CD14-positive monocyte (primary cell): ENCODE data around the gene IRX1. TPM values are rescaled to one million over a fixed set of nuclear protein-coding genes. Genes with fewer than 3 reads are reported as not detected.

Source experiments
- DNase-seq, 3 donors: peaks; one replicate each; pipeline ENCODE4 v3.0.0-alpha.2; 2011 to 2022
- H2AFZ ChIP-seq: 2 replicates; pipeline ENCODE4 v1.6.0; 2012; ENCODE audit warnings: mild to moderate bottlenecking, low read depth, low read length, inconsistent platforms; ENCODE audit not compliant: insufficient read depth, poor library complexity, severe bottlenecking
- H3K27ac ChIP-seq, 2 donors: 1 replicate in 1 of 2; 2 replicates in 1 of 2; pipeline ENCODE4 v1.5.1; 2012 to 2013; ENCODE audit warnings: low read length in 2 of 2, control low read depth in 1 of 2, inconsistent platforms in 1 of 2, low read depth in 1 of 2, mild to moderate bottlenecking in 1 of 2
- H3K27me3 ChIP-seq, 2 donors: one replicate each; pipeline versions ENCODE4 v1.6.0 to v1.6.1; 2011 to 2013; ENCODE audit warnings: low read length in 2 of 2; ENCODE audit not compliant: control insufficient read depth in 2 of 2, insufficient read depth in 2 of 2
- H3K36me3 ChIP-seq, 2 donors: replicated peaks in 1 of 2; 1 replicate in 1 of 2; 2 replicates in 1 of 2; pipeline versions ENCODE4 v1.5.1 to v1.6.1; 2012 to 2013; ENCODE audit warnings: low read length in 2 of 2, control low read depth in 1 of 2, inconsistent platforms in 1 of 2, mild to moderate bottlenecking in 1 of 2; ENCODE audit not compliant: insufficient read depth in 2 of 2, control insufficient read depth in 1 of 2
- H3K4me1 ChIP-seq, 2 donors: 1 replicate in 1 of 2; 2 replicates in 1 of 2; pipeline versions ENCODE4 v1.5.1 to v1.6.1; 2012 to 2013; ENCODE audit warnings: low read length in 2 of 2, control low read depth in 1 of 2, inconsistent platforms in 1 of 2, mild to moderate bottlenecking in 1 of 2, moderate library complexity in 1 of 2; ENCODE audit not compliant: insufficient read depth in 2 of 2, control insufficient read depth in 1 of 2
- H3K4me2 ChIP-seq: replicated peaks from 2 replicates; pipeline ENCODE3; 2012; ENCODE audit warnings: low read length, moderate library complexity, mild to moderate bottlenecking; ENCODE audit not compliant: poor library complexity, severe bottlenecking; ENCODE audit errors: extremely low read depth
- H3K4me3 ChIP-seq, 3 experiments: fragments of 200-600 bp in 1 of 3; sonication (generic) in 1 of 3; replicated peaks in 1 of 3; 1 replicate in 2 of 3; 2 replicates in 1 of 3; pipeline ENCODE4 v1.5.1; 2011 to 2013; ENCODE audit warnings: low read length in 3 of 3, mild to moderate bottlenecking in 3 of 3, control low read depth in 2 of 3, low read depth in 2 of 3, inconsistent platforms in 1 of 3, moderate library complexity in 1 of 3
- H3K79me2 ChIP-seq: 2 replicates; pipeline ENCODE4 v1.6.0; 2012; ENCODE audit warnings: mild to moderate bottlenecking, control low read depth, inconsistent platforms, low read length, moderate library complexity; ENCODE audit not compliant: insufficient read depth
- H3K9ac ChIP-seq: 2 replicates; pipeline ENCODE4 v1.6.0; 2017; ENCODE audit warnings: low read length, mild to moderate bottlenecking; ENCODE audit not compliant: insufficient read depth, poor library complexity, severe bottlenecking
- H3K9me3 ChIP-seq, 2 donors: replicated peaks in 1 of 2; 1 replicate in 1 of 2; 2 replicates in 1 of 2; pipeline versions ENCODE4 v1.5.1 to v1.6.1; 2012 to 2013; ENCODE audit warnings: low read length in 2 of 2, control low read depth in 1 of 2; ENCODE audit not compliant: control insufficient read depth in 1 of 2, insufficient read depth in 1 of 2
- H4K20me1 ChIP-seq: 2 replicates; pipeline ENCODE4 v1.6.0; 2012; ENCODE audit warnings: mild to moderate bottlenecking, low read length, control low read depth, moderate library complexity; ENCODE audit not compliant: insufficient read depth
- H3K27ac Mint-ChIP-seq, 7 donors: one replicate each; pipeline ENCODE4 v1.8.0; 2020; ENCODE audit warnings: mild to moderate bottlenecking in 7 of 7, mixed read lengths in 7 of 7, moderate library complexity in 6 of 7, inconsistent platforms in 2 of 7
- H3K27me3 Mint-ChIP-seq, 3 donors: one replicate each; pipeline ENCODE4 v1.8.0; 2021 to 2022; ENCODE audit warnings: low read depth in 3 of 3, mild to moderate bottlenecking in 3 of 3, mixed read lengths in 3 of 3, moderate library complexity in 3 of 3, inconsistent platforms in 1 of 3
- H3K36me3 Mint-ChIP-seq, 2 donors: one replicate each; pipeline ENCODE4 v1.8.0; 2020; ENCODE audit warnings: mixed read lengths in 2 of 2, inconsistent platforms in 1 of 2, mild to moderate bottlenecking in 1 of 2
- H3K4me1 Mint-ChIP-seq: one replicate; pipeline ENCODE4 v1.8.0; 2020; ENCODE audit warnings: mild to moderate bottlenecking, mixed read lengths
- H3K4me3 Mint-ChIP-seq, 2 donors: one replicate each; pipeline ENCODE4 v1.8.0; 2020; ENCODE audit warnings: mild to moderate bottlenecking in 2 of 2, mixed read lengths in 2 of 2, moderate library complexity in 1 of 2
- H3K9me3 Mint-ChIP-seq, 7 donors: one replicate each; pipeline ENCODE4 v1.8.0; 2020 to 2022; ENCODE audit warnings: mixed read lengths in 7 of 7, mild to moderate bottlenecking in 6 of 7, moderate library complexity in 6 of 7, inconsistent platforms in 2 of 7
- WGBS: methylation state at CpG from one replicate; pipeline ENCODE4 v1.1.5; 2013; ENCODE audit warnings: missing lambda C conversion rate; ENCODE audit not compliant: insufficient coverage; 5-methylcytosine and 5-hydroxymethylcytosine counted together
- intact Hi-C, 2 donors: fragments of 100-400 bp; cut with micrococcal nuclease; formaldehyde crosslinking; loops; one replicate each; pipeline versions ENCODE4 v1.15.0 to v1.15.1; 2023
- polyA plus RNA-seq, 3 donors: library from polyadenylated mRNA; depleted of rRNA in 1 of 3; unstranded in 2 of 3; stranded (reverse) in 1 of 3; fragments of 300-500 nt in 2 of 3; fragments of >200 nt in 1 of 3; fragmentation: Illumina TruSeq in 2 of 3; gene quantifications; 1 replicate in 2 of 3; 2 replicates in 1 of 3; pipeline ENCODE4 v1.2.3, GENCODE V29; 2012 to 2021
- TF ChIP-seq, protein P1 (sequence below): fragments of 200-600 bp; IDR thresholded peaks from one replicate; pipeline ENCODE4 v1.8.0; 2022; ENCODE audit warnings: antibody characterized with exemption, mild to moderate bottlenecking

The IRX1 gene
- polyA plus RNA-seq, 3 donors: not detected

DNA sequence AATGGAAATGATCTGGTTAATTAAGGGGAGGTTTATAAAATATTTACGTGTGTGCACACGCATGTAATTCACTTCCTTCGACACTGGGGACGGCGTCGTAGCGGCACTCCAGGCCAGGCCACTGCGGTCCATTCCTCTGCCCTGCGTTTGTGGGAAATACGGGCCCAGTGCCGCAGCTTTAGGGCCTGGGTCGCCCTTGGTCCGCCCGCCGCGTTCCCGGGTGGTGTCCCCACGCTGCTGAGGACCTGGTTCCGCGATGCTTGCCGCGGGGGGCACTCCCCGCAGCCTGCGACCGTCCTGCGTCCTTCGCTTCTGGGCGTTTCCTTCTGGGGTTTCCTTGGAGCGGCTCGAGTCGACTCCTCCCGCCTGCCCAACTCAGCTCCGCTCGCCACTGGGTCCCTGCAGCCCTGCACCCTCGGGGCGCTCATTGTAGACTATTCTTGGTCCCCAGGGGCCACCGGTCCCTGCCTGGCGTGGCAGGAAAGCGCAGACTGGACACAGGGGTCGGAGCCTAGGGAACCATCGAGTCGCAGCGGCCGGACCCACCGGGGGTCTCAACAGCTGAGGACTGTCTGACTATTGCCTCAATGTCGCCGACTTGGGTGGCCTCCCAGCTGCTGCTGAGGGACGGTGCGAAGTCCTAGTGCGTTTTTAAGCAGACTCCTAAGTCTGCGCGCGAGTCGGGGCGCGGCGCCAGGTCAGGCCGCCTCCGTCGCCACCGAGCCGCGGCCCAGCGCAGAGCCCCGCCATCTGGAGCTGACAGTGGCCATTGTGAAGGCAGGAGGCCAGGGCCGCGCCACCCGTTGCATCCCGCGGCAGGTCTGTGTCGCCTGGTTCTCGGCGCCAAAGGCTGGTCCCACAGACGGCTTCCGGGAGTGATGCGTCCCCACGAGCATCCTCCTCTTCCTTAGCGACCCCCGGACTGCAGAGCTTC lies 4.4 kb upstream of the IRX1 start:
- no peak overlapping the region for H2AFZ ChIP-seq
- Mint-ChIP-seq H3K4me1 (no peaks in the 10 kb centered on the region), H3K36me3 (peaks cover 0 to 1% of the 10 kb centered on the region in 2 donors), H3K9me3 (peaks cover 0 to 18% (median 3%) of the 10 kb centered on the region in 7 donors), H3K27ac (no peak overlapping the region), H3K4me3 (peak overlapping the region in 1 of 2 donors; percentile 82), H3K27me3 (peaks cover 69 to 77% (median 70%) of the 10 kb centered on the region in 3 donors)
- H3K4me1 ChIP-seq: no peaks in the 10 kb centered on the region
- 3% methylated on average over 73 of the region's 79 CpGs for WGBS
- H3K27me3 ChIP-seq: peaks cover 43 to 70% of the 10 kb centered on the region in 2 donors
- TF ChIP-seq, protein P1, sequence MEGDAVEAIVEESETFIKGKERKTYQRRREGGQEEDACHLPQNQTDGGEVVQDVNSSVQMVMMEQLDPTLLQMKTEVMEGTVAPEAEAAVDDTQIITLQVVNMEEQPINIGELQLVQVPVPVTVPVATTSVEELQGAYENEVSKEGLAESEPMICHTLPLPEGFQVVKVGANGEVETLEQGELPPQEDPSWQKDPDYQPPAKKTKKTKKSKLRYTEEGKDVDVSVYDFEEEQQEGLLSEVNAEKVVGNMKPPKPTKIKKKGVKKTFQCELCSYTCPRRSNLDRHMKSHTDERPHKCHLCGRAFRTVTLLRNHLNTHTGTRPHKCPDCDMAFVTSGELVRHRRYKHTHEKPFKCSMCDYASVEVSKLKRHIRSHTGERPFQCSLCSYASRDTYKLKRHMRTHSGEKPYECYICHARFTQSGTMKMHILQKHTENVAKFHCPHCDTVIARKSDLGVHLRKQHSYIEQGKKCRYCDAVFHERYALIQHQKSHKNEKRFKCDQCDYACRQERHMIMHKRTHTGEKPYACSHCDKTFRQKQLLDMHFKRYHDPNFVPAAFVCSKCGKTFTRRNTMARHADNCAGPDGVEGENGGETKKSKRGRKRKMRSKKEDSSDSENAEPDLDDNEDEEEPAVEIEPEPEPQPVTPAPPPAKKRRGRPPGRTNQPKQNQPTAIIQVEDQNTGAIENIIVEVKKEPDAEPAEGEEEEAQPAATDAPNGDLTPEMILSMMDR: no peak
- no peak overlapping the region for H3K4me3 ChIP-seq
- H3K9me3 ChIP-seq: peaks cover 0 to 32% of the 10 kb centered on the region in 2 donors
- no peak overlapping the region for H3K4me2 ChIP-seq
- intact Hi-C loops: no loop called here
- no peak overlapping the region for H3K27ac ChIP-seq
- H3K9ac ChIP-seq: no peak overlapping the region
- H3K79me2 ChIP-seq: no peaks in the 10 kb centered on the region
- DNase-seq: no peak
- no peaks in the 10 kb centered on the region for H3K36me3 ChIP-seq
- H4K20me1 ChIP-seq: no peaks in the 10 kb centered on the region

DNA sequence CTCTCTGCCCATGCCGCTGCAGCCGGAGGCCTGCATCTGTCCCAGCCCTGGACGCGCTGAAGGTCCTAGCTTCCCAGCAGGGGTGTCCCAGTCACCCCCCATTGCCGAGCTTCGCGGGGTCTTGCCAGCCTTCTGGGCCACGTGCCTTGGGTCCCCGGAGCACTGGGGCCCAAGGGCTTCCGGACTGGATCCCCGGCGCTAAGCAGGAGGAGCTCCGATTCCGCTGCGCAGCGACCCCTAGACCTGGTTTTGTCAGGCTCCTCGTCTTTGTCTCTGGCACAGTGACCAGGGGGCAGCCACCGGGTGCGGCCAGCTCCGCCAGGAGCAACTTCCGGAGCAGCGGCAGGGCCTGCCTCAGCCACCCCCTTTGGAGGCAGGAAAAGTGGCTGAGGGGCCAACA lies 3.3 kb upstream of the IRX1 start:
- intact Hi-C loops: no loop called here
- H3K27me3 Mint-ChIP-seq: peaks cover 74 to 88% (median 80%) of the 10 kb centered on the region in 3 donors
- peak overlapping the region in 1 of 2 donors; percentile 69 for H3K4me3 Mint-ChIP-seq
- no peak overlapping the region for H3K9ac ChIP-seq
- H3K36me3 ChIP-seq: no peaks in the 10 kb centered on the region
- H3K27ac Mint-ChIP-seq: no peak overlapping the region
- peaks cover 0 to 1% of the 10 kb centered on the region in 2 donors for H3K36me3 Mint-ChIP-seq
- H2AFZ ChIP-seq: no peak overlapping the region
- peaks cover 0 to 36% of the 10 kb centered on the region in 2 donors for H3K9me3 ChIP-seq
- WGBS: 5% methylated on average over 22 of the region's 22 CpGs
- H3K9me3 Mint-ChIP-seq: peaks cover 0 to 18% (median 2%) of the 10 kb centered on the region in 7 donors
- H3K79me2 ChIP-seq: no peaks in the 10 kb centered on the region
- no peak overlapping the region for H3K4me3 ChIP-seq
- H3K4me1 ChIP-seq: no peaks in the 10 kb centered on the region
- H3K4me1 Mint-ChIP-seq: no peaks in the 10 kb centered on the region
- no peak overlapping the region for H3K27ac ChIP-seq
- H3K27me3 ChIP-seq: peaks cover 52 to 80% of the 10 kb centered on the region in 2 donors
- DNase-seq: no peak
- no peaks in the 10 kb centered on the region for H4K20me1 ChIP-seq
- TF ChIP-seq, protein P1: no peak
- H3K4me2 ChIP-seq: no peak overlapping the region
